HCT116 (cell line): ENCODE measurements around the gene MBD3L3. TPM values are rescaled to one million over a fixed set of nuclear protein-coding genes. Genes with fewer than 3 reads are reported as not detected.

Experiments
- ATAC-seq: fragments of 200-7000 bp; cut with Tn5 transposase; 2 replicates; pipeline ENCODE4 v1.9.1; 2020; ENCODE audit warnings: mild to moderate bottlenecking, moderate library complexity
- BruUV-seq: library from RNA; stranded (reverse); fragments of 400-500 nt; replicated peaks from 2 replicates; lab custom pipeline; 2021; lab: Mats Ljungman, UMichigan
- CTCF ChIA-PET: fragments of 300-600 bp; sonication (Branson Sonifier 250); formaldehyde crosslinking; loops from one replicate; lab custom pipeline; 2021; ENCODE audit warnings: antibody characterized with exemption; lab: Charles Lee
- POLR2A ChIA-PET: fragments of 300-600, 350-600 bp; sonication (Branson Sonifier 250); formaldehyde crosslinking; loops from one replicate; lab custom pipeline; 2021; ENCODE audit warnings: antibody characterized with exemption; lab: Charles Lee
- RAD21 ChIA-PET, 2 experiments: fragments of 300-600 bp; sonication (Branson Sonifier 250); formaldehyde crosslinking; loops; one replicate each; lab custom pipeline; 2023; ENCODE audit warnings: low total read pairs in 2 of 2; ENCODE audit not compliant: uncharacterized antibody in 2 of 2, unreplicated experiment in 2 of 2, low non-redundant PET in 1 of 2; lab: Charles Lee
- DNase-seq: peaks from one replicate; pipeline ENCODE4 v3.0.0-alpha.2; 2010; ENCODE audit warnings: low read depth, low spot score
- H2AFZ ChIP-seq: fragments of 200-600 bp; shearing (Covaris generic), sonication (generic); 2 replicates; pipeline ENCODE4 v1.6.1; 2017; ENCODE audit warnings: low read depth, mixed run types, mixed read lengths, antibody characterized with exemption, low read length; ENCODE audit not compliant: poor library complexity, severe bottlenecking
- H3K27ac ChIP-seq: 2 replicates; pipeline ENCODE4 v1.5.1; 2012; ENCODE audit warnings: low read depth, low read length
- H3K27me3 ChIP-seq: fragments of 200-600 bp; sonication (generic); 2 replicates; pipeline ENCODE4 v1.6.1; 2016; ENCODE audit warnings: mixed run types, low read length, mixed read lengths; ENCODE audit not compliant: insufficient read depth
- H3K36me3 ChIP-seq, 2 experiments: fragments of 200-500 bp in 1 of 2; fragments of 200-600 bp in 1 of 2; sonication (Bioruptor generic) in 1 of 2; sonication (generic) in 1 of 2; 2 replicates each; pipeline versions ENCODE4 v1.5.1 to v1.6.1; 2014 to 2016; ENCODE audit warnings: low read length in 2 of 2, inconsistent platforms in 1 of 2, mixed read lengths in 1 of 2, mixed run types in 1 of 2; ENCODE audit not compliant: insufficient read depth in 2 of 2, control insufficient read depth in 1 of 2
- H3K4me1 ChIP-seq, 2 experiments: fragments of 200-600 bp in 1 of 2; sonication (generic) in 1 of 2; 2 replicates each; pipeline versions ENCODE4 v1.5.1 to v1.6.1; 2012 to 2017; ENCODE audit warnings: low read length in 2 of 2, inconsistent platforms in 1 of 2, mild to moderate bottlenecking in 1 of 2, mixed read lengths in 1 of 2, mixed run types in 1 of 2, moderate library complexity in 1 of 2; ENCODE audit not compliant: insufficient read depth in 2 of 2, control insufficient read depth in 1 of 2
- H3K4me2 ChIP-seq: fragments of 200-600 bp; sonication (generic); 2 replicates; pipeline ENCODE4 v1.6.1; 2017; ENCODE audit warnings: mixed run types, low read length, mixed read lengths
- H3K4me3 ChIP-seq, 2 experiments: fragments of 200-600 bp in 1 of 2; sonication (generic) in 1 of 2; replicated peaks in 1 of 2; 2 replicates each; pipeline ENCODE4 v1.5.1; 2011 to 2016; ENCODE audit warnings: low read length in 2 of 2, control low read depth in 1 of 2, low read depth in 1 of 2, mild to moderate bottlenecking in 1 of 2, mixed read lengths in 1 of 2, mixed run types in 1 of 2
- H3K79me2 ChIP-seq: fragments of 200-600 bp; sonication (generic); 2 replicates; pipeline ENCODE4 v1.6.1; 2017; ENCODE audit warnings: mild to moderate bottlenecking, mixed run types, low read length, moderate library complexity, mixed read lengths; ENCODE audit not compliant: insufficient read depth
- H3K9ac ChIP-seq: fragments of 200-600 bp; sonication (generic); 2 replicates; pipeline ENCODE4 v1.6.1; 2016; ENCODE audit warnings: low read length, mixed read lengths
- H3K9me2 ChIP-seq: fragments of 200-600 bp; sonication (generic), shearing (Covaris generic); 2 replicates; pipeline ENCODE4 v1.6.1; 2017; ENCODE audit warnings: mixed run types, mild to moderate bottlenecking, moderate library complexity; ENCODE audit not compliant: insufficient read depth
- H3K9me3 ChIP-seq, 2 experiments: fragments of 200-500 bp in 1 of 2; fragments of 200-600 bp in 1 of 2; sonication (Bioruptor generic) in 1 of 2; sonication (generic) in 1 of 2; 2 replicates each; pipeline ENCODE4 v1.6.1; 2014 to 2017; ENCODE audit warnings: low read length in 2 of 2, mixed read lengths in 2 of 2, inconsistent platforms in 1 of 2, low read depth in 1 of 2, mild to moderate bottlenecking in 1 of 2, mixed run types in 1 of 2, moderate library complexity in 1 of 2; ENCODE audit not compliant: control insufficient read depth in 1 of 2, insufficient read depth in 1 of 2
- H4K20me1 ChIP-seq: fragments of 200-600 bp; sonication (generic), shearing (Covaris generic); 2 replicates; pipeline ENCODE4 v1.6.1; 2017; ENCODE audit warnings: mixed run types, mild to moderate bottlenecking, moderate library complexity; ENCODE audit not compliant: insufficient read depth
- CBX3 ChIP-seq: IDR thresholded peaks from 2 replicates; pipeline ENCODE4 v1.6.1; 2012; ENCODE audit warnings: low read depth
- EGR1 ChIP-seq: IDR thresholded peaks from 2 replicates; pipeline ENCODE4 v1.6.1; 2012; ENCODE audit warnings: low read depth
- EZH2 ChIP-seq: fragments of 200-600 bp; sonication (generic); IDR thresholded peaks from 2 replicates; pipeline ENCODE4 v1.6.1; 2017; ENCODE audit warnings: antibody characterized with exemption, mixed run types
- FOSL1 ChIP-seq: IDR thresholded peaks from 2 replicates; pipeline ENCODE4 v1.6.1; 2012; ENCODE audit warnings: low read depth
- JUND ChIP-seq: IDR thresholded peaks from 2 replicates; pipeline ENCODE4 v1.6.1; 2012
- POLR2A ChIP-seq: IDR thresholded peaks from 2 replicates; pipeline ENCODE4 v1.7.0; 2011; ENCODE audit warnings: borderline replicate concordance; ENCODE audit not compliant: insufficient read depth, insufficient read length; ENCODE audit errors: extremely low read depth
- POLR2AphosphoS5 ChIP-seq: IDR thresholded peaks from 2 replicates; pipeline ENCODE4 v1.6.1; 2011; ENCODE audit warnings: mild to moderate bottlenecking, low read depth, low read length, moderate library complexity
- RAD21 ChIP-seq: IDR thresholded peaks from 2 replicates; pipeline ENCODE4 v1.6.1; 2012; ENCODE audit warnings: low read depth, mild to moderate bottlenecking
- SP1 ChIP-seq: IDR thresholded peaks from 2 replicates; pipeline ENCODE4 v1.6.1; 2012; ENCODE audit warnings: low read depth
- SRF ChIP-seq: IDR thresholded peaks from 2 replicates; pipeline ENCODE4 v1.6.1; 2012; ENCODE audit warnings: low read depth
- TCF7L2 ChIP-seq: IDR thresholded peaks from 2 replicates; pipeline ENCODE4 v1.7.0; 2011; ENCODE audit warnings: borderline replicate concordance, inconsistent platforms; ENCODE audit not compliant: insufficient read depth, insufficient read length; ENCODE audit errors: extremely low read depth
- YY1 ChIP-seq: IDR thresholded peaks from 2 replicates; pipeline ENCODE4 v1.6.1; 2011; ENCODE audit warnings: low read length, low read depth, moderate library complexity, mild to moderate bottlenecking; ENCODE audit not compliant: insufficient replicate concordance; ENCODE audit errors: extremely low read depth
- intact Hi-C: fragments of 100-400 bp; cut with micrococcal nuclease; formaldehyde crosslinking; loops from 2 replicates; pipeline ENCODE4 v1.10.0; 2022
- total RNA-seq: library from RNA; stranded (reverse); gene quantifications from one replicate; pipeline ENCODE4 v1.2.1, GENCODE V29; 2021; ENCODE audit not compliant: unreplicated experiment
- TF ChIP-seq, protein P1 (sequence below): IDR thresholded peaks from 2 replicates; pipeline ENCODE4 v1.6.1; 2012
- TF ChIP-seq, protein P2 (sequence below), 3 experiments: fragments of 200-600 bp in 1 of 3; sonication (generic) in 1 of 3; IDR thresholded peaks in 2 of 3; conservative IDR thresholded peaks in 1 of 3; 2 replicates each; pipeline ENCODE4 v1.5.1; 2012 to 2017; ENCODE audit warnings: low read depth in 2 of 3, low read length in 2 of 3, antibody characterized with exemption in 1 of 3, borderline replicate concordance in 1 of 3, control low read depth in 1 of 3, mild to moderate bottlenecking in 1 of 3, mixed read lengths in 1 of 3, mixed run types in 1 of 3, moderate library complexity in 1 of 3; ENCODE audit not compliant: insufficient read depth in 1 of 3
- TF ChIP-seq, protein P3 (sequence below): IDR thresholded peaks from 2 replicates; pipeline ENCODE4 v1.6.1; 2011; ENCODE audit warnings: mild to moderate bottlenecking, low read length, moderate library complexity; ENCODE audit not compliant: insufficient replicate concordance; ENCODE audit errors: extremely low read depth

Gene MBD3L3
- total RNA-seq, 1 experiment from 2014 or later: not detected

DNA sequence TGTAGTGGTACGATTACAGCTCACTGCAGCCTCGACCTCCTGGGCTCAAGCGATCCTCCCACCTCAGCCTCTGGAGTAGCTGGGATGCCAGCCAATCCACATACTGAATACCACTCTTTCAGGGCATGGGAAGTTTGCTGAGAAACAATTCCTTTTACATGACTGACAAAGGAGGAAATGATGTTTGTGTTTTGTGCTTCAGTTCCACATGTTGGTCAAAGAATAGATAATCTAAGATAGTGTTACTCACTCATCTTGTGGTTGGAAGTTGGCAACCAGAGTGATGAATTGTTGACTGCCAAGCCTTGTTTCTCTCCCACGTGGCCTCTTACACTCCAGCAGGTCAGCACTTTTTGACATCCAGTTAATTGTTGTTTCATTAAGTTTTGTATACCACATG lies 44.8 kb downstream of the MBD3L3 start (continued):
- no peak for TF ChIP-seq TCF7L2
- no peak for TF ChIP-seq FOSL1
- TF ChIP-seq EGR1: no peak
- TF ChIP-seq RAD21: no peak
- TF ChIP-seq SP1: no peak
- TF ChIP-seq POLR2A: no peak

DNA sequence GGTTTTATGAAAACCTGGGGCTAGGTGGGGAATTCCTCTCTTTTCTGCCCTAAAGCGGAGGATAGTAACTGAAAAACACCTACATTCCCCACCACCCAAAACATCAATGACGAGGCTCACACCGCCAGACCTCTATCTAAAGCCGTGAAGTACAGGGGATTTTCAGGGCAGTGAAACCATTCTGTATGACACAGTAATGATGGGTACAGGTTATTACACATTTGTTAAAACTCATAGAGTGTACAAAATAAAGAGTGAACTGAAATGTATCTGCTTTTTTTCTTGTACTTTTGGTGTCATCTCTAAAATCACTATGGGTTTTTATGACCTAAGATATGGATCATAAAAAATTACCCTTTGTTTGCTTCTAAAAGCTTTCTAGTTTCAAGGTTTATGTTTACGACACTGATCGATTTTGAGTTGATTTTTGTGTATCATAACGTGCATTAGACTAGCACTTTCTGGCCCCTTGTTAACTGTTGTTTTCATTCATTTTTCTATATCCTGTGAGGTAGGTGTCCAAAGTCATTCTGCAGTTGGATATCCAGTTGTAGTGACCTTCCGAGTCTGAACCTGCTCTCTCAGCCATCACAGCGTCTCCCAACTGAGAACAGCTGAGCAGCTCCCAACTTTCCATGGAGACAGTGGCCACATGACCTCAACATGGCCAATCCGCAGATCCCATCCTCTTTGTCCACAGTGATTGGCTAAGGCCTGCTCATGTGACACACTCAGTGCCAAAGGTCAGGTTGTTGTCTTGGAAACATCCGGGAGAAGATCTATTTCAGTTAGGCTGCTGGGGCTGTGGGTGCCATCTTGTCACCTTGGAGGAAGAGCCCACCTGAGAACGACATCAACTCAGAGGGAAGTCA lies 47.5 kb downstream of the MBD3L3 start:
- no peak overlapping the region for H3K27ac ChIP-seq
- no peak overlapping the region for H3K4me3 ChIP-seq
- H3K9ac ChIP-seq: no peak overlapping the region
- H3K36me3 ChIP-seq: no peaks in the 10 kb centered on the region
- no peaks in the 10 kb centered on the region for H3K79me2 ChIP-seq
- no peak for DNase-seq
- no peaks in the 10 kb centered on the region for H4K20me1 ChIP-seq
- H3K9me3 ChIP-seq: no peaks in the 10 kb centered on the region
- no peak for ATAC-seq
- no TSS peak for BruUV-seq
- no peaks in the 10 kb centered on the region for H3K9me2 ChIP-seq
- TF ChIP-seq, protein P1, sequence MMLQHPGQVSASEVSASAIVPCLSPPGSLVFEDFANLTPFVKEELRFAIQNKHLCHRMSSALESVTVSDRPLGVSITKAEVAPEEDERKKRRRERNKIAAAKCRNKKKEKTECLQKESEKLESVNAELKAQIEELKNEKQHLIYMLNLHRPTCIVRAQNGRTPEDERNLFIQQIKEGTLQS: no peak
- TF ChIP-seq POLR2AphosphoS5 (no peak), CBX3 (no peak), FOSL1 (no peak), TCF7L2 (no peak), SRF (no peak), EZH2 (no peak), JUND (no peak), YY1 (no peak)
- TF ChIP-seq, protein P2, sequence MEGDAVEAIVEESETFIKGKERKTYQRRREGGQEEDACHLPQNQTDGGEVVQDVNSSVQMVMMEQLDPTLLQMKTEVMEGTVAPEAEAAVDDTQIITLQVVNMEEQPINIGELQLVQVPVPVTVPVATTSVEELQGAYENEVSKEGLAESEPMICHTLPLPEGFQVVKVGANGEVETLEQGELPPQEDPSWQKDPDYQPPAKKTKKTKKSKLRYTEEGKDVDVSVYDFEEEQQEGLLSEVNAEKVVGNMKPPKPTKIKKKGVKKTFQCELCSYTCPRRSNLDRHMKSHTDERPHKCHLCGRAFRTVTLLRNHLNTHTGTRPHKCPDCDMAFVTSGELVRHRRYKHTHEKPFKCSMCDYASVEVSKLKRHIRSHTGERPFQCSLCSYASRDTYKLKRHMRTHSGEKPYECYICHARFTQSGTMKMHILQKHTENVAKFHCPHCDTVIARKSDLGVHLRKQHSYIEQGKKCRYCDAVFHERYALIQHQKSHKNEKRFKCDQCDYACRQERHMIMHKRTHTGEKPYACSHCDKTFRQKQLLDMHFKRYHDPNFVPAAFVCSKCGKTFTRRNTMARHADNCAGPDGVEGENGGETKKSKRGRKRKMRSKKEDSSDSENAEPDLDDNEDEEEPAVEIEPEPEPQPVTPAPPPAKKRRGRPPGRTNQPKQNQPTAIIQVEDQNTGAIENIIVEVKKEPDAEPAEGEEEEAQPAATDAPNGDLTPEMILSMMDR (IDR thresholded peaks at IDR 0.05 in 2 of 3, conservative IDR thresholded peaks at IDR 0.05 in 1 of 3; ENCODE audit: borderline replicate concordance in 1 of 3, insufficient read depth in 1 of 3, low read depth in 2 of 3, low read length in 2 of 3): no peak
- TF ChIP-seq, protein P3, sequence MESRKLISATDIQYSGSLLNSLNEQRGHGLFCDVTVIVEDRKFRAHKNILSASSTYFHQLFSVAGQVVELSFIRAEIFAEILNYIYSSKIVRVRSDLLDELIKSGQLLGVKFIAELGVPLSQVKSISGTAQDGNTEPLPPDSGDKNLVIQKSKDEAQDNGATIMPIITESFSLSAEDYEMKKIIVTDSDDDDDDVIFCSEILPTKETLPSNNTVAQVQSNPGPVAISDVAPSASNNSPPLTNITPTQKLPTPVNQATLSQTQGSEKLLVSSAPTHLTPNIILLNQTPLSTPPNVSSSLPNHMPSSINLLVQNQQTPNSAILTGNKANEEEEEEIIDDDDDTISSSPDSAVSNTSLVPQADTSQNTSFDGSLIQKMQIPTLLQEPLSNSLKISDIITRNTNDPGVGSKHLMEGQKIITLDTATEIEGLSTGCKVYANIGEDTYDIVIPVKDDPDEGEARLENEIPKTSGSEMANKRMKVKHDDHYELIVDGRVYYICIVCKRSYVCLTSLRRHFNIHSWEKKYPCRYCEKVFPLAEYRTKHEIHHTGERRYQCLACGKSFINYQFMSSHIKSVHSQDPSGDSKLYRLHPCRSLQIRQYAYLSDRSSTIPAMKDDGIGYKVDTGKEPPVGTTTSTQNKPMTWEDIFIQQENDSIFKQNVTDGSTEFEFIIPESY: no peak
- intact Hi-C loops: no loop called here
- H3K4me2 ChIP-seq: no peak overlapping the region
- no peaks in the 10 kb centered on the region for H3K27me3 ChIP-seq
- no peaks in the 10 kb centered on the region for H3K4me1 ChIP-seq
- RAD21 ChIA-PET: no interaction called here
- CTCF ChIA-PET: no interaction called here
- H2AFZ ChIP-seq: no peak overlapping the region
- POLR2A ChIA-PET: no interaction called here
